ENCODE measurements around the gene SHISA2. TPM values are rescaled to one million over a fixed set of nuclear protein-coding genes. Genes with fewer than 3 reads are reported as not detected.
A peak's percentile ranks its signal among the peaks of the same experiment; 100 is the strongest.

SHISA2 gene
- total RNA-seq, result 100 to 1,000 TPM; 195 to 292 TPM
- polyA plus RNA-seq (2013, experiment 1 of 2), result 18.0 TPM
- 19.7 TPM for polyA plus RNA-seq (2013, experiment 2 of 2)
- long read RNA-seq, experiment 1, transcript SHISA2-201 (2 exons, 2,860 nt), result major isoform, 22 of 59 reads
- long read RNA-seq, experiment 1, partial matches to known transcripts, result 0 of 59 reads
- long read RNA-seq, experiment 1, other reads (novel, unspliced or antisense), result 37 of 59 reads
- long read RNA-seq, experiment 2, transcript SHISA2-201 (2 exons, 2,860 nt), result major isoform, 566 of 589 reads
- long read RNA-seq, experiment 2, partial matches to known transcripts, result 0 of 589 reads
- long read RNA-seq, experiment 2, other reads (novel, unspliced or antisense), result 23 of 589 reads
- long read RNA-seq, experiment 3, transcript SHISA2-201 (2 exons, 2,860 nt), result major isoform, 18 of 35 reads
- long read RNA-seq, experiment 3, partial matches to known transcripts, result 13 of 35 reads
- long read RNA-seq, experiment 3, other reads (novel, unspliced or antisense), result 4 of 35 reads
- long read RNA-seq, experiment 4, partial matches to known transcripts, result 0 of 14 reads
- long read RNA-seq, experiment 4, other reads (novel, unspliced or antisense), result 14 of 14 reads

GRCh38 chr13:26051657-26052311 is at the start of gene SHISA2:
Gene SHISA2, minus strand, starts transcription at chr13:26052016. Its CDS starts 1,041 bp downstream, at chr13:26050975.
- H3K36me3 Mint-ChIP-seq (ENCODE audit: low read depth), result peaks cover 30% of the 10 kb centered on the region
- TF ChIP-seq CTCF (conservative IDR thresholded peaks at IDR 0.05), result no peak
- 2 to 13% methylated on average over 16 to 71 of the region's 72 CpGs for WGBS, 2 experiments (ENCODE audit: insufficient coverage in 1 of 2, insufficient read length in 1 of 2)
- Histone ChIP-seq H3K27me3 (ENCODE audit: control insufficient read depth, insufficient read depth, low read length, poor library complexity, severe bottlenecking) (peaks cover 13% of the 10 kb centered on the region), H3K27ac (ENCODE audit: low read depth, low read length) (no peak within 1 kb of the TSS), H3K9ac (ENCODE audit: extremely low read depth, low read length, poor library complexity, severe bottlenecking) (peak within 1 kb of the TSS; percentile 67), H3K4me3 (ENCODE audit: low read length) (peak within 1 kb of the TSS; percentile 92), H3K9me3 (ENCODE audit: control insufficient read depth, low read length) (no peaks in the 10 kb centered on the region), H3K4me1 (ENCODE audit: control insufficient read depth, insufficient read depth, low read length) (no peaks in the 10 kb centered on the region), H3K36me3 (ENCODE audit: control insufficient read depth, insufficient read depth, low read length) (peaks cover 15% of the 10 kb centered on the region)
- peaks cover 13% of the 10 kb centered on the region for H3K27me3 Mint-ChIP-seq (ENCODE audit: insufficient read depth)
- peak within 1 kb of the TSS; percentile 96 for H3K4me3 Mint-ChIP-seq
- H3K9me3 Mint-ChIP-seq, result no peaks in the 10 kb centered on the region
- no peak within 1 kb of the TSS for H3K27ac Mint-ChIP-seq
- peak; percentile 90 for DNase-seq
- H3K4me1 Mint-ChIP-seq, result peaks cover 7% of the 10 kb centered on the region

- no peak for DNase-seq
Measured at GRCh38 chr13:26095846-26096610, 44.2 kb upstream of the SHISA2 start.

More at GRCh38 chr13:26095846-26096610, 44.2 kb upstream of the SHISA2 start:
- Histone ChIP-seq H3K36me3 (ENCODE audit: control insufficient read depth, insufficient read depth, low read length) (no peaks in the 10 kb centered on the region), H3K4me3 (ENCODE audit: low read length) (no peak overlapping the region), H3K9me3 (ENCODE audit: control insufficient read depth, low read length) (no peaks in the 10 kb centered on the region), H3K27ac (ENCODE audit: low read depth, low read length) (no peak overlapping the region), H3K9ac (ENCODE audit: extremely low read depth, low read length, poor library complexity, severe bottlenecking) (no peak overlapping the region), H3K27me3 (ENCODE audit: control insufficient read depth, insufficient read depth, low read length, poor library complexity, severe bottlenecking) (no peaks in the 10 kb centered on the region), H3K4me1 (ENCODE audit: control insufficient read depth, insufficient read depth, low read length) (no peaks in the 10 kb centered on the region)
- 78 to 85% methylated on average over 8 to 14 of the region's 14 CpGs for WGBS, 2 experiments (ENCODE audit: insufficient coverage in 1 of 2, insufficient read length in 1 of 2)
- Mint-ChIP-seq H3K4me1 (no peaks in the 10 kb centered on the region), H3K9me3 (peaks cover 7% of the 10 kb centered on the region), H3K27me3 (ENCODE audit: insufficient read depth) (no peaks in the 10 kb centered on the region), H3K36me3 (ENCODE audit: low read depth) (no peaks in the 10 kb centered on the region), H3K27ac (no peak overlapping the region), H3K4me3 (no peak overlapping the region)
- no peak for TF ChIP-seq CTCF (conservative IDR thresholded peaks at IDR 0.05)
